ENCODE data around the gene ACTR10.
"Not testable (repeated sequence)": the region's sequence is repeated elsewhere in the genome, so short reads cannot be mapped to it uniquely, and the experiment has no call there.

ACTR10 gene

GRCh38 chr14:58216544-58216943 is 16.6 kb downstream of the ACTR10 start:
- DNase-seq (ENCODE audit: low read depth), result no peak

GRCh38 chr14:58227096-58227819 is 27.3 kb downstream of the ACTR10 start:
- DNase-seq (ENCODE audit: low read depth), result no peak

GRCh38 chr14:58238252-58239243 is 38.6 kb downstream of the ACTR10 start:
- DNase-seq (ENCODE audit: low read depth), result no peak

- DNase-seq (ENCODE audit: low read depth), result no peak
These were observed 39.6 kb downstream of the ACTR10 start for GRCh38 chr14:58239244-58240195.

GRCh38 chr14:58243790-58244555 is 44.0 kb downstream of the ACTR10 start:
- no peak for DNase-seq (ENCODE audit: low read depth)

- peak; percentile 86 for DNase-seq (ENCODE audit: low read depth)
These were observed 44.8 kb downstream of the ACTR10 start, which contains the start of gene PSMA3 for GRCh38 chr14:58244556-58245387. Gene PSMA3 (plus strand): TSS chr14:58244843. CDS start chr14:58244921, 78 bp downstream.

GRCh38 chr14:58245562-58245961 is 45.6 kb downstream of the ACTR10 start:
- DNase-seq (ENCODE audit: low read depth), result no peak

GRCh38 chr14:58249611-58250010 is 49.7 kb downstream of the ACTR10 start:
- no peak for DNase-seq (ENCODE audit: low read depth)

- DNase-seq (ENCODE audit: low read depth), result no peak
These were observed 58.2 kb downstream of the ACTR10 start for GRCh38 chr14:58258156-58258555.

GRCh38 chr14:58262005-58262404 is 62.1 kb downstream of the ACTR10 start:
- not testable (repeated sequence) for DNase-seq (ENCODE audit: low read depth)

GRCh38 chr14:58265401-58265800 is 65.5 kb downstream of the ACTR10 start:
- no peak for DNase-seq (ENCODE audit: low read depth)

- no peak for DNase-seq (ENCODE audit: low read depth)
These were observed 70.7 kb downstream of the ACTR10 start for GRCh38 chr14:58270628-58271027.

- DNase-seq (ENCODE audit: low read depth), result no peak
These were observed 72.8 kb downstream of the ACTR10 start for GRCh38 chr14:58272588-58273372.

GRCh38 chr14:58274881-58275280 is 74.9 kb downstream of the ACTR10 start:
- DNase-seq (ENCODE audit: low read depth), result no peak

- DNase-seq (ENCODE audit: low read depth), result no peak
These were observed 75.7 kb downstream of the ACTR10 start for GRCh38 chr14:58275527-58276190.

GRCh38 chr14:58276208-58276607 is 76.3 kb downstream of the ACTR10 start:
- DNase-seq (ENCODE audit: low read depth), result no peak

GRCh38 chr14:58278177-58278576 is 78.2 kb downstream of the ACTR10 start:
- DNase-seq (ENCODE audit: low read depth), result no peak

GRCh38 chr14:58280954-58281787 is 81.2 kb downstream of the ACTR10 start:
- DNase-seq (ENCODE audit: low read depth), result peak; percentile 90
